Glomerular endothelial cell (primary cell): ENCODE data around the gene CKAP2. TPM values are rescaled to one million over a fixed set of nuclear protein-coding genes. Genes with fewer than 3 reads are reported as not detected.
"Not testable (repeated sequence)": the region's sequence is repeated elsewhere in the genome, so short reads cannot be mapped to it uniquely, and the experiment has no call there.

ENCODE experiments used
- DNase-seq: peaks from one replicate; pipeline ENCODE4 v3.0.0-alpha.2; 2011; ENCODE audit warnings: low read depth, low spot score; ENCODE audit errors: extremely low read depth
- total RNA-seq: library from RNA; depleted of rRNA; stranded (reverse); fragments of >200 nt; gene quantifications from 2 replicates; pipeline ENCODE4 v1.2.3, GENCODE V29; 2015

The CKAP2 gene, protein sequence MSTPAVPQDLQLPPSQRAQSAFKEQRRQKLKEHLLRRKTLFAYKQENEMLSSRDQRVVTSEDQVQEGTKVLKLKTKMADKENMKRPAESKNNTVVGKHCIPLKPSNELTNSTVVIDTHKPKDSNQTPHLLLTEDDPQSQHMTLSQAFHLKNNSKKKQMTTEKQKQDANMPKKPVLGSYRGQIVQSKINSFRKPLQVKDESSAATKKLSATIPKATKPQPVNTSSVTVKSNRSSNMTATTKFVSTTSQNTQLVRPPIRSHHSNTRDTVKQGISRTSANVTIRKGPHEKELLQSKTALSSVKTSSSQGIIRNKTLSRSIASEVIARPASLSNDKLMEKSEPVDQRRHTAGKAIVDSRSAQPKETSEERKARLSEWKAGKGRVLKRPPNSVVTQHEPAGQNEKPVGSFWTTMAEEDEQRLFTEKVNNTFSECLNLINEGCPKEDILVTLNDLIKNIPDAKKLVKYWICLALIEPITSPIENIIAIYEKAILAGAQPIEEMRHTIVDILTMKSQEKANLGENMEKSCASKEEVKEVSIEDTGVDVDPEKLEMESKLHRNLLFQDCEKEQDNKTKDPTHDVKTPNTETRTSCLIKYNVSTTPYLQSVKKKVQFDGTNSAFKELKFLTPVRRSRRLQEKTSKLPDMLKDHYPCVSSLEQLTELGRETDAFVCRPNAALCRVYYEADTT
- 18.4 and 25.1 TPM in 2 replicates for total RNA-seq

DNA sequence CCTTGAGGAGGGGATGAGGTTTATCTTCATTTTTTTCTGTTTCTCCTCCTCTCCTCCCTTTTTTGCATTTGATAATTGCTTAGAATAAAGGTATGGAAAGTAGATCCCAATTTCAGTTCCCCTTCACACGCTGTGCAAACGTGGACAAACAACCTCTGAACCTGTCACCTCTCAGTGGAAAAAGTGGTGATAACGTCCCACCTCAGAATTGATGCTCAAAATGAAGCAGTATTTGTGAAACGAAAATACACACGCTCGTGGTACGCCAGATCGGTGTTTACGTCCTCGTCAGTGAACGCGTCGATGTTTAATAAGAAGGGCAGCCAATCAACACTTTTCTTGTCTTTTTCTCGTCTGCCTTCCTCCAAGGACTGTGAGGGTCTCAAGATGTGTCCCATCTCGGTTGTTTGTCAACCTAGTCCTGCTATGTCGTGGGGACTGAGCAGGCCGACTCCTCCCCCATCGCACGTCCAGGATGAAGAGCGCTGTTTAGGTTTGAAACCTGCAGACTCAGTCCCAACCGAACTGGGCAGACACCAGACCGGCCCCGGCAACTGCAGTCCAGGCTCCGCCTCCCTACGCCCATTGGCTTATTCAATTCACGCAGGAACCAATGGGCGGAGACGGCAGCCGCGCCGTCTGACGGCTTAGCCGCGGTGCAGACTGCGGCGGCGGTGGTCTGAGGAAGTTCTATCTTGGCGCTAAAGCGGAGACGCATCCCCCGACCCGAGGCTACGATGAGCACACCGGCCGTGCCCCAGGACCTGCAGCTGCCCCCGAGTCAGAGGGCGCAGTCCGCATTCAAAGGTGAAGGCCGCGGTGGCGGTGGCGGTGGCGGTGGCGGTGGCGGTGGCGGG is at the start of gene CKAP2:
Gene CKAP2, plus strand, starts transcription at position 659 of the 857 bp plus-strand sequence. Its CDS starts 79 bp downstream, at position 738.
- peak; percentile 74 for DNase-seq

DNA sequence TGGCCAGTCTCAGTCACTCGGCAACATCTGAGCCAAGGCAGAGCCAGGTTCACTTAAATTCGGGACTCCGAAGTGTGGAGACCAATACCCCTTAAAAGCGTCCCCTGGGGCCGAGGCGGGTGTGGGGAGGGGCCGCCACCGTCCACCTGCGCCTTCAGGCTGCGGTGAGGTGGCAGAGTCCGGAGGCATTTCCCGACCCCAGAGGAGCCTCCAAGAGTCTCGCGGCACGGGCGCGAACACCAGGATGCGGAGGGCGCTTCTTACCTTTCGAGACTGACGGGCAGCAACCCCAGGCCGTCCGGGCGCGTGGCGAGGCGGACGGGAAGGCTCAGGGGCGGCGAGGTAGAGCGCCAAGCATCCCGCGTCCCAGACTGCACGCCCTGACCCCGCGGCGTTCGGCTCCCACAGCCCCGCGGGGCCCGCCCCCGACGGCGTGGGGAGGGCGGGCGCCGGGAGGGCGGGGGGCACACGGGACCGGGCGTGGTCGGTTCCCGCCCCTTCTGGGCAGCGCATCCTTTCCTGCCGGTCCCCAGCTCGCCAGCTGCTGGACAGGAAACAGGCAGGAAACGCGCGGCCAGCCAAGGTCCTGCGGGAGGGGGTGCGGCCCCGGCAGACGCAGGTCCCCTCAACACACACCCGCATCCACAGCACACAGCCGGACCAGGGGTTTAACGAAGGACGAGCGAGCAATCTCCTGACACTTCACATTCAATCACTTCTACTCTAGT is 49.3 kb upstream of the CKAP2 start, which contains the start of gene THSD1:
Gene THSD1, minus strand, starts transcription at position 406 of the 728 bp plus-strand sequence. CDS start 3,572 bp downstream, outside the sequence.
- no peak for DNase-seq

DNA sequence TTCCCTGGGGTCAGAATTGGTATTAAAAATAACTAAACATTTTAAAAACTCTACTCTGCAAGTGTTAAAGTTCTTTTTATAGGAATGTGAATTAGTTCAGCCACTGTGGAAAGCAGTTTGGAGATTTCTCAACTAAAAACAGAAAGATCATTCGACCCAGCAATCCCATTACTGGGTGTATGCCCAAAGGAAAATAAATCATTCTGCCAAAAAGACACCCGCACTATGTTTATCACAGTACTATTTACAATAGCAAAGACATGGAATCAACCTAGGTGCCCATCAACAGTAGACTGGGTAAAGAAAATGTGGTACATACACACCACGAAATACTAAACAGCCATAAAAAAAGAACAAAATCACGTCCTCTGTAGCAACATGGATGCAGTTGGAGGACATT is 48.6 kb upstream of the CKAP2 start:
- DNase-seq = no peak

DNA sequence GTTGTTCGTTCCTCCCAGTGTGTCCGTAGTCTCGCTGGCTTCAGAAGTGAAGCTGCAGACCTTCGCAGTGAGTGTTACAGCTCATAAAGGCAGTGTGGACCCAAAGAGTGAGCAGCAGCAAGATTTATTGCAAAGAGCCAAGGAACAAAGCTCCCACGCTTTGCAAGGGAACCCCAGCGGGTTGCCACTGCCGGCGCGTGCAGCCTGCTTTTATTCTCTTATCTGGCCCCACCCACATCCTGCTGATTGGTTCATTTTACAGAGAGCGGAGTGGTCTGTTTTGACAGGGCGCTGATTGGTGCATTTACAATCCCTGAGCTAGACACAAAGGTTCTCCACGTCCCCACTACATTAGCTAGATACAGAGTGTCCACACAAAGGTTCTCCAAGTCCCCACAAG is 47.8 kb upstream of the CKAP2 start:
- DNase-seq = not testable (repeated sequence)

DNA sequence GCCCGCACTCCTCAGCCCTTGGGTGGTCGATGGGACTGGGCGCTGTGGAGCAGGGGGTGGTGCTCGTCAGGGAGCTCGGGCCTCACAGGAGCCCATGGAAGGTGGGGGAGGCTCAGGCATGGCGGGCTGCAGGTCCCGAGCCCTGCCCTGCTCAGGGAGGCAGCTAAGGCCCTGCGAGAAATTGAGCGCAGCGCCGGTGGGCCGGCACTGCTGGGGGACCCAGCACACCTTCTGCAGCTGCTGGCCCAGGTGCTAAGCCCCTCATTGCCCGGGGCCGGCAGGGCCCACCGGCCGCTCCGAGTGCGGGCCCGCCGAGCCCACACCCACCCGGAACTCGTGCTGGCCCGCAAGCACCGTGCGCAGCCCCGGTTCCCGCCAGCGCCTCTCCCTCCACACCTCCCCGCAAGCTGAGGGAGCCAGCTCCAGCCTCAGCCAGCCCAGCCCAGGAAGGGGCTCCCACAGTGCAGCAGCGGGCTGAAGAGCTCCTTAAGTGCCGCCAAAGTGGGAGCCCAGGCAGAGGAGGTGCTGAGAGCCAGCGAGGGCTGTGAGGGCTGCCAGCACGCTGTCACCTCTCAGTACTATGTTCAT is 47.1 kb upstream of the CKAP2 start:
- not testable (repeated sequence) for DNase-seq

DNA sequence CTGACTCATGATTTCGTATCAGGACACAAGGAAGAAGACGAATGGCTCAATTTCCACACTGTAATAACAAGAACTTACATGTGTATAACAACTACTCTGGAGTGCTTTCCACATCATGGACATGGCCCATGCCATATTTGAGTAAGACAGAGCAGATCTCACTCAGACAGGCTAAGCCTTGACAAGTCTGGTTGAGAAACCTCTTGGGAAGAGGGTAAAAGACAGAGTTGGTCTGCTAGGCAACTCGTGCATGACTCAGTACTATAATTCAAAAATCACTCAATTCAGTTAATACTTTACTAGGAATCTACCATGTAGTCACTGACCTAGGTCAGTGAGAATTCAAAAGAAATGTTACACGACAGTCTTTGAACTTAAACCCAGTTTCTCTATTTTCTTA is 43.6 kb upstream of the CKAP2 start:
- no peak for DNase-seq

DNA sequence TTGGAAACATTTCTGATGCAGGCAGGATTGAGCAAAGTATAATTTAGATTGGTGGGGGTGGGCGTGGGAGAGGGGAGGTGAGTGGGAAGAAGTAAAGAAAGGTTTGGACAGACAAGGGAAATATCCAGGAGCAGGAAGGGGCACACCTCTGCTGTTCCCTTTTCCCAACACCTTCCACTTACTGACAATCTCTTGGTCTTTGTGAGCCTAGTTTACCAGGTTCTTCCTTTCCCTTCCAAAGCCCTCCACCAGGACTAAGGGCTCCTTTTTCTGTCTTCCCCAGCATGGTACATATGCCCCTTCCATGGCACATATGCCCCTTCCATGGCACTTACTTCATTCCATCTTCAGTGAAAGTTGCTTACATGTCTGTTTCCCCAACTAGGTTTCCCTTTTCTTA is 43.1 kb upstream of the CKAP2 start:
- DNase-seq = no peak

DNA sequence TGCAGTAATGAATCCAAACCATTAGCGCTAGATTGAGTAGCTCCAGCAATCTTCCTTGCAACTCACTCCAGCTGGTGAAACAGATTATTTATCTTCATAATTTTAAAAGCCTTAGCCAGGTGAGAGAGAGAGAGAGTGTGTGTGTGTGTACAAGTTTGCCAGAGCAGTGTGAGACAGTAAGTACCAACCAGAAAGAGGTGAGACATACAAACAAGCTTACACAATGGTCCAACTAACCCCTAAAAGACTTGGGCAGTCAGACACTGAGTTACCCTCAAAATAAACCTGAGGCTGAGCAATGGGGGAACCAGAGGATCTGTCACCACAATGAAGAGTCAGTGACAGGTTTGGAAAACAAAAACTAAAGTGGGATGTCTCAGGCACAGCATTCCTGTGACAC is 41.2 kb upstream of the CKAP2 start:
- no peak for DNase-seq

DNA sequence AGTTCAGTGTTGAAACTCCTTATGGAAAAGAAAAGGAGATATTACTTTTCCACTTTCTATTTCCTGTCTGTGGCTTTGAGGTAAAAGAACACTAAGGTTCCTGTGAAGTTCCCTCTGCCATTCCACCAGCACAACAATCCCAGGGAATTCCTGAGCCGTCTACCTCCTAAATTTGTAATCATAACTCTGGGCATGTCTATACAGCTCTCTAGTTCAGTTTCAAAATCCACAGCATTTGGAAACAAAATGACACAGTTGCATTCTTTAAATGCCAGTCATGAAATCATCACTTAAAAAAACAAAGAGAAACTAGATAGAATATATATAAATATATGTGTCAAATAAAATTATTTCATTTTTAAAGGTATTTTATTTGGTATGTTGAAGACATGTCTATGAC is 40.3 kb upstream of the CKAP2 start:
- DNase-seq = no peak

DNA sequence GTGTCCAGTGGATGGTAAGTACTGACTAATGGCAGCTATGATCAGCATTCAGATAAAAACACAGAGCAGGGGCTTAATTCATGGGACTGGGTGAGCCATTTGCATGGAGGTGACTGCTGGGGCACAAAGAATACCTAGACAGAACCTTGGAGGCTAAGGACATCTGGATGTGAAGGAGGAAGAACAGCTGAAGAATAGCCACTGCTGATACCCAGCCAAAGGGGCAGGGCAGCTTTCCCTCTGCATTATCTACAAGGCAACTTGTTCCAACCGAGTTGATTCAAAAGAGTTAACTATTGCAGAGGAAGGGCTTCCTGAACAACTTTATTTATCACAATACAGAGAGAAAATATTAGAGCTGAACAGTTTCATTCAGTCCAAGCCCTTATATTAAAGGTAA is 36.2 kb upstream of the CKAP2 start:
- no peak for DNase-seq

DNA sequence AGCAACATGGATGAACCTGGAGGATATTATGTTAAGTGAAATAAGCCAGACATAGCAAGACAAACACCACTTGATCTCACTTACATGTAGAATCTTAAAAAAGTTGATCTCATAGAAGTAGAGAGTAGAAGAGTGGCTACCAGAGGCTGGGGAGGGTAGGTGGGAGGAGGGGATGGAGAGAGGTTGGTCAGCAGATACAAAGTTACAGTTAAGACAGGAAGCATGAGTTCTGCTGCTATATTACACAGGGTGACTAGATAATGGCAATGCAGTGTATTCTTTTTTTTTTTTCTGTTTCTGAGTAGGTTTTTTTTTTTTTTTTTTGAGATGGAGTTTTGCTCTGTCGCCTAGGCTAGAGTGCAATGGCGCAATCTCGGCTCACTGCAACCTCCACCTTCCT is 34.1 kb upstream of the CKAP2 start:
- no peak for DNase-seq

DNA sequence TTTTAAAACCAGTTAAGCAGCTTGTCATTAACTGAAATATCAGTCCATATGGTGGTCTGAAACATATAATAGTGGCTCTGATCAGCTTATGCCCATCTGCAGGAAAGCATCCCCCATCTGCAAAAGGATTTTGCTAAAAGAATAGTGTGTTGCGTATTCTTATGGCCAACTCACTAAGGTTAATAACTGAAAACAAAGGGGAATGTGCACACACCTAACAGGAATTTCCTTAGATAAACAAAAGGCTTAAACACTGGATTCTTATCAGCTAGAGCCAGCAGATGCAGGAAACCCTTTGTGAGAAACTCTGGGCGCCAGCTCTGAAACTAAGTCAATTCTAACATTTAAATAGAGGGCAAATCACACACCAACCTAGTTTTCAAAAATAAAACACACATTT is 27.0 kb upstream of the CKAP2 start:
- DNase-seq = peak; percentile 97

DNA sequence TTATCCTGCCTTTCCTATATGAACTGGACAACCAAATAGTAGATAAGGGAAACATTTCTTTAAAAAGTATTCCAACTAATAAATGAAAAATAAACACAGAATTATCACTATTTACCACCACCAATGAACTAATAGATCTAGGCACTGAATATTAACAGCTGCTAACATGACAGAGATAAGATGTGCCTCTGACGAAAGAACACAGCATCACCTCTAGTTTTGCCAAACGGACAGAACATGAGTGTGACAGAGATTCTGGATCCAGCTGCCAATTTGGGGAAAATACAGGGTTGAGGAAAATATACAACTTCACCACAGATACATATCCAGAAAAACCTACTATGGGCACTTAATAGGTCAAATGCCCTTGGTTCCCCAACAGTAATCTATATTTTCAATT is 22.8 kb upstream of the CKAP2 start:
- DNase-seq = no peak

DNA sequence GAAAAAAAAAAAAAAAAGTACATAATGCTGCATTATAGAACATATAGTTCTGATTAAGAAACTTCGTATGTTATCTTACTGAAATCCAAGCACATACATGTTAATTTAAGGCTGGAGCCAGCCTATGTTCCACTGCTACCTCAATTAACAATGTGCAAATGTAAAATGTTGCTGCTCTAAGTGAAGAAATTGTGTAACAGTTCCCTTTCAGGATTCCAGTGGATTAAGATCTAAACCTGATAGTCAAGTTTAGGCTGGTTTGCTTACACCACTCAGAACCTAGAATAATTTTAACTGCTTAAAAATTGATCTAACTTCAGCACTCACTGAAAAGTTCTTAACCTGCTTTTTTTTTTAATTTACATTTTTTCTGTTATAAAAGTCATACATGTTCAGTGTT is 9.0 kb upstream of the CKAP2 start:
- DNase-seq = no peak

DNA sequence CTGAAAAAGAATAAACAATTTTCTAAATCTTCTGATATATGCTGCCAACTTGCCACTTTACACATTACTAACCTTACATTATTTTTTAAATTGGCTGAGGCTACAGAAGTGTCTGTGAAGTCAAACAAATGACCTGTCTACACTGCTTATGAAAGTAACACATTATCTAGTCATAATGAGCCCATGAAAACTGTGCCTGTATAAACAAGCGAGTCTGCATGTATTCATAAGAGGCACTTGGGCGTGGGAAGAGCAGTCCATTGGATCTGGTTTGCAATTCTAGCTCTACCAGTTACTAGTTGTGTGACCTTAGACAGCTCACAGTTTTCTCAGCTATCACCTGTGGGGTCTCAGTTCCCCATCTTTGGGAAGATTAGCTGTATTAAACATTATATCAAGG is 7.9 kb upstream of the CKAP2 start:
- DNase-seq = no peak

DNA sequence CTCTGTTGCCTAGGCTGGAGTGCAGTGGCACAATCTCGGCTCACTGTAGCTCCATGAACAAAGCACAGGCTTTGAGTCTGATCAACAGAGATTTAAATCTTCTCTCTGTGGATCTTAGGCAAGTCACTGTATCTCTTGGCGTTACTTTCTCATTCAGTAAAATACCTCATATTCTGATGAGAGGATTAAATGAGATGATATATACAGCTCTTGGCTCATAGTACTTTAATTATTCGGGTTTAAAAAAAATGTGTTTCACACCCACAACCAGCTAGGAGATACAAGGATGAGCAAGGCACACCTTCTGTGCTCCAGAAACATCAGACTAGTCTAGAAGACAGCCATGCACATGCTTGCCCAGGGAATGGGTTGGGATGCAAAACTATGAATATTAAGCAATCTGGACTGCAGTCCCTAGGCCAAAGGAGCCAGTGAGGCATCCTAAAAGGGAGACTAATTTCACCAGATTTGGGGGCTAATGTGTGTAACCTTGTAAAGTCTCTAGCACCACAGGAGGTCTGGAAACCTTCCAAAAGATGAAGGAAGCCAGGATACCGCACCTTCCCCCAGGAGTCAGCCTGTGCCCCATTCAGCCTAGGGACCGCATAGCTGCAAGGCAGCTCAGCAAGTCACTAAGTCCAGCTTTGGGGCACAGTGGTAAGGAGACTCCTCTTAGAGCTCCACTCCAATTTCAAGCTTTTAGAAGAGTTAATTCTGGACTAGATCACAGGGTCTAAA is 7.3 kb upstream of the CKAP2 start:
- no peak for DNase-seq

DNA sequence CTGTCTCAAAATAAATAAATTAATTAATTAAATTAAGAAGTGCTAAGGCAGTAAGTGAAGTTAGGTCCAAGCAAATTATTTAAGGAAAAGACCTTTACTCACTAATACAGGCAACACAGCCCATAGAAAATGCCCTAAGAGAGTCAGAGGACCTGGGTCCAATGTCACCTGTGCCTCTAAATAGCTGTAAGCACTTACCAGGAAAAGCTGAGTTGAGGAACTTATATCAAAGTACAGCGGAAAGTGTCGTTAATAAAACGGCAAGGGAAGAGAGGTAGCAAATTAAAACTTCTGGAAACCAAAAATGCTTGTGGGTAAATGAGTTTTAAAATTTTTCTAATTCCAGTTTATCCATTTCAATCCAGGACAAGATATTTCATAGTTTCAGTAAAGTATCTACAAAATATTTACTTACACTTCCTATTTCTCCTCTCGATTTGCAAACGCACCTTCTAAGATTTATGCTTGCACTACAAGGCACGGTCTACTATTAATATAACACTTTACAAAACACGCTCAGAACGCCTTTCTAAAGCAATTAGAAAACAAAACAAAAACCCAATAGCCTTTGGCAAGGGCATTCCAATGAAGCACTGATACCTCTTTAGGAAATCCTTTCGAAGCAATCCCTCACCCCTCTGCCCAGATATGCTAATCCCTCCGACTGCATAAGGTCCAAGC is 5.8 kb upstream of the CKAP2 start:
- DNase-seq = no peak

DNA sequence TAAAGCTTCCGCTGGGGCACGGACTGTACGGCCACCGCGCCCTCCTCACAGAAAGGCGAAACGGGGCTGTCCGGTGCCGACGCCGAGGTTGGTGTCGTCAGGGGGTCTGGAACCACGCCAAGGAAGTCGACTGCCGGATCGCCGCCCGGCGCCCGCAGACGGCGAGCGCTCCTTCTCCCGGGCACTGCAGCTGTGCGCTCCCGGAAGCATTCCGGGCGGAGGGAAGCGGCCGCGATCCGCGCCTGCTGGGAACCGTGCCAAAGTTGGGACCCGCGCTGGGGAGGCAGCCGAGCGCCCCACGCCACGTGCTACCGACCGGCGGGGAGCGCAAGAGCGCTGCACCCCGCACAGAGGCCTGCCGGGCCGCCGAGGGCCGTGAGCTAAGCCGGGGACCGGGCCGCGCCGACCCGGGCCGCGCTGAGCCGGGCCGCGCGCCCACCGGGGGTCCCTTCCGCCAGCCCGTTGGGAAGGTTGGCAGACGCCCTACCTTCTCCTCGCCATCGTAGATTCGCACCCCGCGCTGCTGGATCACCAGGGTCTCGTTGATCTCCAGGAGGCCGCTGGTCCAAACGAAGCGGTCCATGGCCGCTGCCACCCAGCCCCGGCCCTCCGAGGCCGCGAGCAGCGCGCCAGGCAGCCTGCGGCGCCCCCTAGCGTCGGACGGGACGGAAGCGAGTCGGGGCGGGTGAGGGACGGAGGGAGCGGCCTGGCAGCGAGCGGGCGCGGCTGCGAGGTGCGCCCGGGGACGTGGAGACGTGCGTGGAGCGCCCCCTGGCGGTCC is 5.1 kb upstream of the CKAP2 start, which contains the start of gene VPS36:
Gene VPS36, minus strand, starts transcription at position 623 of the 781 bp plus-strand sequence. Its CDS starts 40 bp downstream, at position 583.
- no peak for DNase-seq
